IMR-90 (cell line): ENCODE measurements around the gene MEIS3. TPM values are rescaled to one million over a fixed set of nuclear protein-coding genes. Genes with fewer than 3 reads are reported as not detected.

ENCODE experiments used
- ATAC-seq: fragments of 200-7000 bp; cut with Tn5 transposase; 2 replicates; pipeline ENCODE4 v1.9.1; 2020; ENCODE audit warnings: low read depth, mild to moderate bottlenecking, moderate library complexity
- BruUV-seq: library from RNA; stranded (reverse); fragments of 400-500 nt; replicated peaks from 2 replicates; lab custom pipeline; 2021; lab: Mats Ljungman, UMichigan
- CTCF ChIA-PET: fragments of 300-600 bp; formaldehyde crosslinking; extraction: SDS; loops from one replicate; lab custom pipeline; 2021; ENCODE audit warnings: antibody characterized with exemption; lab: Yijun Ruan, JAX
- POLR2A ChIA-PET: fragments of 300-600 bp; sonication (Branson Sonifier 250); formaldehyde crosslinking; loops from one replicate; lab custom pipeline; 2022; ENCODE audit warnings: antibody characterized with exemption; ENCODE audit not compliant: unreplicated experiment; lab: Charles Lee
- DNase-seq: peaks from one replicate; pipeline ENCODE4 v3.0.0; 2013
- H2AFZ ChIP-seq: replicated peaks from 2 replicates; pipeline ENCODE3; 2013; ENCODE audit warnings: low read length, mild to moderate bottlenecking; ENCODE audit not compliant: poor library complexity
- H2AK5ac ChIP-seq: 2 replicates; pipeline ENCODE4 v1.6.1; 2013; ENCODE audit warnings: low read depth, low read length, inconsistent platforms
- H2AK9ac ChIP-seq: replicated peaks from 2 replicates; pipeline ENCODE3; 2013; ENCODE audit warnings: mild to moderate bottlenecking, low read depth, low read length, moderate library complexity; ENCODE audit not compliant: poor library complexity
- H2BK120ac ChIP-seq: 2 replicates; pipeline ENCODE4 v1.6.1; 2013; ENCODE audit warnings: low read depth, low read length, inconsistent platforms
- H2BK15ac ChIP-seq: 3 replicates; pipeline ENCODE4 v1.6.1; 2013; ENCODE audit warnings: low read depth, low read length, inconsistent platforms
- H2BK20ac ChIP-seq: 2 replicates; pipeline ENCODE4 v1.6.1; 2013; ENCODE audit warnings: low read depth, mild to moderate bottlenecking, inconsistent platforms, low read length, moderate library complexity
- H2BK5ac ChIP-seq: 2 replicates; pipeline ENCODE4 v1.6.1; 2013; ENCODE audit warnings: mild to moderate bottlenecking, low read depth, low read length, inconsistent platforms; ENCODE audit not compliant: poor library complexity, severe bottlenecking
- H3K14ac ChIP-seq: replicated peaks from 2 replicates; pipeline ENCODE4 v1.6.1; 2013; ENCODE audit warnings: low read depth, low read length, inconsistent platforms
- H3K18ac ChIP-seq: 2 replicates; pipeline ENCODE4 v1.6.1; 2013; ENCODE audit warnings: low read depth, low read length, control low read depth
- H3K23ac ChIP-seq: 2 replicates; pipeline ENCODE4 v1.6.1; 2013; ENCODE audit warnings: low read depth, low read length, inconsistent platforms
- H3K27ac ChIP-seq: 2 replicates; pipeline ENCODE4 v1.5.1; 2013; ENCODE audit warnings: mild to moderate bottlenecking, control low read depth, low read length; ENCODE audit not compliant: insufficient read depth
- H3K27me3 ChIP-seq: 2 replicates; pipeline ENCODE4 v1.6.1; 2013; ENCODE audit warnings: low read length; ENCODE audit not compliant: control insufficient read depth, insufficient read depth
- H3K36me3 ChIP-seq: 2 replicates; pipeline ENCODE4 v1.6.1; 2013; ENCODE audit warnings: low read length, mixed read lengths; ENCODE audit not compliant: control insufficient read depth, insufficient read depth
- H3K4ac ChIP-seq: 2 replicates; pipeline ENCODE4 v1.6.1; 2013; ENCODE audit warnings: low read depth, low read length, inconsistent platforms
- H3K4me1 ChIP-seq: 2 replicates; pipeline ENCODE4 v1.6.1; 2013; ENCODE audit warnings: low read length, mixed read lengths; ENCODE audit not compliant: control insufficient read depth, insufficient read depth
- H3K4me2 ChIP-seq: 2 replicates; pipeline ENCODE4 v1.6.1; 2013; ENCODE audit warnings: low read depth, mild to moderate bottlenecking, control low read depth, low read length, moderate library complexity
- H3K4me3 ChIP-seq: 2 replicates; pipeline ENCODE4 v1.5.1; 2013; ENCODE audit warnings: low read depth, mild to moderate bottlenecking, control low read depth, low read length, moderate library complexity; ENCODE audit not compliant: insufficient read depth
- H3K56ac ChIP-seq: 2 replicates; pipeline ENCODE4 v1.6.1; 2013; ENCODE audit warnings: low read length, inconsistent platforms; ENCODE audit not compliant: insufficient read depth; ENCODE audit errors: extremely low read depth
- H3K79me1 ChIP-seq, 2 experiments: 2 replicates each; pipeline ENCODE4 v1.6.1; 2013; ENCODE audit warnings: low read length in 2 of 2, inconsistent platforms in 1 of 2, low read depth in 1 of 2
- H3K9ac ChIP-seq: 2 replicates; pipeline ENCODE4 v1.6.1; 2013; ENCODE audit warnings: low read depth, low read length, control low read depth
- H3K9me1 ChIP-seq: 2 replicates; pipeline ENCODE4 v1.6.1; 2013; ENCODE audit warnings: low read length, inconsistent platforms; ENCODE audit not compliant: insufficient read depth
- H3K9me3 ChIP-seq: 2 replicates; pipeline ENCODE4 v1.6.1; 2013; ENCODE audit warnings: low read length; ENCODE audit not compliant: control insufficient read depth, insufficient read depth
- H4K20me1 ChIP-seq: 2 replicates; pipeline ENCODE4 v1.6.1; 2013; ENCODE audit warnings: low read length, inconsistent platforms; ENCODE audit not compliant: insufficient read depth
- H4K5ac ChIP-seq: 2 replicates; pipeline ENCODE4 v1.6.1; 2013; ENCODE audit warnings: mild to moderate bottlenecking, low read depth, low read length, control low read depth
- H4K8ac ChIP-seq, 2 experiments: 2 replicates each; pipeline ENCODE4 v1.6.1; 2013; ENCODE audit warnings: low read depth in 2 of 2, low read length in 2 of 2, control low read depth in 1 of 2, inconsistent platforms in 1 of 2
- H4K91ac ChIP-seq: 2 replicates; pipeline ENCODE4 v1.6.1; 2013; ENCODE audit warnings: low read depth, low read length, inconsistent platforms; ENCODE audit not compliant: insufficient read depth
- CTCF ChIP-seq: conservative IDR thresholded peaks from 2 replicates; pipeline ENCODE4 v1.5.1; 2012; ENCODE audit warnings: mild to moderate bottlenecking, low read depth, low read length, improper control_type of control experiment
- ELK1 ChIP-seq: fragments of 150-350 bp; IDR thresholded peaks from 2 replicates; pipeline ENCODE4 v1.6.1; 2016; ENCODE audit warnings: low read depth, mild to moderate bottlenecking, low read length, moderate library complexity, borderline replicate concordance
- MAZ ChIP-seq: IDR thresholded peaks from 2 replicates; pipeline ENCODE4 v1.6.1; 2012; ENCODE audit warnings: low read depth, mild to moderate bottlenecking, low read length, improper control_type of control experiment, moderate library complexity, borderline replicate concordance
- POLR2A ChIP-seq: IDR thresholded peaks from 2 replicates; pipeline ENCODE4 v1.6.1; 2012; ENCODE audit warnings: mild to moderate bottlenecking, low read depth, low read length
- RAD21 ChIP-seq: IDR thresholded peaks from 2 replicates; pipeline ENCODE4 v1.6.1; 2012; ENCODE audit warnings: low read length, improper control_type of control experiment
- RFX5 ChIP-seq: IDR thresholded peaks from 2 replicates; pipeline ENCODE4 v1.8.0; 2012; ENCODE audit warnings: low read depth, mild to moderate bottlenecking, low read length, moderate library complexity
- SMC3 ChIP-seq: fragments of 150-350 bp; IDR thresholded peaks from 2 replicates; pipeline ENCODE4 v1.6.1; 2016; ENCODE audit warnings: low read depth, mild to moderate bottlenecking, antibody characterized with exemption, low read length, moderate library complexity
- USF2 ChIP-seq: fragments of 150-350 bp; IDR thresholded peaks from 2 replicates; pipeline ENCODE4 v1.6.1; 2017; ENCODE audit warnings: mild to moderate bottlenecking, antibody characterized with exemption, low read length, low read depth
- WGBS, 2 experiments: methylation state at CpG; one replicate each; pipeline versions ENCODE4 v1.1.5 to v1.1.7; 2013; ENCODE audit warnings: missing lambda C conversion rate in 2 of 2; ENCODE audit not compliant: insufficient read length in 1 of 2; ENCODE audit errors: extremely low coverage in 2 of 2; 5-methylcytosine and 5-hydroxymethylcytosine counted together
- dilution Hi-C: fragments of 300-500 bp; cut with HindIII; formaldehyde crosslinking; loops from one replicate; pipeline ENCODE4 v1.14.3; 2018; ENCODE audit warnings: low sequenced_read_pairs; ENCODE audit not compliant: unreplicated experiment
- in situ Hi-C: fragments of 300-500 bp; cut with MboI; formaldehyde crosslinking; loops from 3 replicates; pipeline ENCODE4 v1.14.3; 2019; ENCODE audit warnings: low sequenced_read_pairs, inconsistent platforms, mixed read lengths
- intact Hi-C: fragments of 100-400 bp; cut with micrococcal nuclease; formaldehyde crosslinking; loops from 2 replicates; pipeline ENCODE4 v1.10.0; 2022
- polyA plus RNA-seq, 3 experiments: library from polyadenylated mRNA; depleted of rRNA; stranded (reverse); fragments of >200 nt; gene quantifications; 2 replicates each; pipeline ENCODE4 v1.2.3, GENCODE V29; 2012; ENCODE audit warnings: low replicate concordance in 1 of 3
- total RNA-seq: library from RNA; depleted of rRNA; stranded (reverse); fragments of >200 nt; gene quantifications from 2 replicates; pipeline ENCODE4 v1.2.3, GENCODE V29; 2012

MEIS3 gene
- total and polyA plus RNA-seq, 2 of the 4 experiments (the other 2 are of a cell fraction): 32.4 to 33.0 TPM

GRCh38 chr19:47413941-47414340 is 5.4 kb downstream of the MEIS3 start:
- no peak overlapping the region for H2AK9ac ChIP-seq
- H2BK15ac ChIP-seq: no peak overlapping the region
- H2BK120ac ChIP-seq: no peak overlapping the region
- in situ Hi-C loops: no loop called here
- no peaks in the 10 kb centered on the region for H3K27me3 ChIP-seq
- H2BK5ac ChIP-seq: no peak overlapping the region
- no peak overlapping the region for H3K23ac ChIP-seq
- peaks cover 18% of the 10 kb centered on the region for H3K9me1 ChIP-seq
- no peak overlapping the region for H3K56ac ChIP-seq
- no peak overlapping the region for H3K4ac ChIP-seq
- POLR2A ChIA-PET: interaction anchor here (0.6 kb wide), 1 partner anchor 184 kb away, joined by 4 read pairs; no protein-coding TSS in a partner anchor
- no peak overlapping the region for H4K5ac ChIP-seq
- no peak for TF ChIP-seq POLR2A
- no peak for TF ChIP-seq RFX5
- no peak for TF ChIP-seq MAZ
- TF ChIP-seq CTCF: no peak
- no peak for TF ChIP-seq SMC3
- no peak for TF ChIP-seq USF2
- no peak for TF ChIP-seq ELK1
- no peak for TF ChIP-seq RAD21
- H3K27ac ChIP-seq: no peak overlapping the region
- H3K79me1 ChIP-seq: peaks cover 8 to 28% of the 10 kb centered on the region in 2 experiments; a peak in 3 of 4 replicates
- ATAC-seq (no peak), DNase-seq (no peak)
- no peak overlapping the region for H2BK20ac ChIP-seq
- intact Hi-C loops: no loop called here
- CTCF ChIA-PET: no interaction called here
- dilution Hi-C loops: no loop called here
- peaks cover 29% of the 10 kb centered on the region for H4K20me1 ChIP-seq
- H3K9ac ChIP-seq: no peak overlapping the region
- H4K8ac ChIP-seq: no peak overlapping the region
- peaks cover 9% of the 10 kb centered on the region for H3K4me1 ChIP-seq
- no peak overlapping the region for H3K4me3 ChIP-seq
- no peak overlapping the region for H3K14ac ChIP-seq
- H3K9me3 ChIP-seq: no peaks in the 10 kb centered on the region
- H3K36me3 ChIP-seq: peaks cover 25% of the 10 kb centered on the region
- no peak overlapping the region for H3K4me2 ChIP-seq
- no TSS peak for BruUV-seq
- H2AFZ ChIP-seq: no peak overlapping the region
- 87% methylated on average over 5 of the region's 16 CpGs; no CpG with 5 or more reads in 1 of the 2 experiments for WGBS, 2 experiments
- H2AK5ac ChIP-seq: no peak overlapping the region
- no peak overlapping the region for H4K91ac ChIP-seq
- no peak overlapping the region for H3K18ac ChIP-seq
